HEK293T (cell line): ENCODE results near the gene GABRA4.
A peak's percentile ranks its signal among the peaks of the same experiment; 100 is the strongest.

Experiments used
- CTCF ChIA-PET: fragments of 350-600 bp; formaldehyde crosslinking; extraction: SDS; loops from one replicate; lab custom pipeline; 2021; ENCODE audit warnings: antibody characterized with exemption, inconsistent platforms; lab: Yijun Ruan, JAX
- POLR2A ChIA-PET: fragments of 350-600 bp; formaldehyde crosslinking; extraction: SDS; loops from one replicate; lab custom pipeline; 2020; ENCODE audit warnings: antibody characterized with exemption, inconsistent platforms; lab: Yijun Ruan, JAX
- DNase-seq: peaks from one replicate; pipeline ENCODE4 v3.0.0; 2012; ENCODE audit warnings: mixed read lengths; ENCODE audit errors: extremely low spot score
- ARNT ChIP-seq: fragments of 450-650 bp; IDR thresholded peaks from 2 replicates; pipeline ENCODE4 v1.6.1; 2017; ENCODE audit warnings: mild to moderate bottlenecking
- BHLHE40 ChIP-seq: fragments of 450-650 bp; IDR thresholded peaks from 2 replicates; pipeline ENCODE4 v1.6.1; 2016; ENCODE audit warnings: mild to moderate bottlenecking, moderate library complexity, borderline replicate concordance
- CTBP1 ChIP-seq: fragments of 450-650 bp; IDR thresholded peaks from 2 replicates; pipeline ENCODE4 v1.6.1; 2016; ENCODE audit warnings: borderline replicate concordance
- ELF4 ChIP-seq: fragments of 450-650 bp; IDR thresholded peaks from 2 replicates; pipeline ENCODE4 v1.6.1; 2017; ENCODE audit warnings: antibody characterized with exemption
- FOXA1 ChIP-seq: fragments of 450-650 bp; IDR thresholded peaks from 2 replicates; pipeline ENCODE4 v1.6.1; 2016; ENCODE audit warnings: mild to moderate bottlenecking
- FOXK2 ChIP-seq: fragments of 450-650 bp; IDR thresholded peaks from 2 replicates; pipeline ENCODE4 v1.6.1; 2016; ENCODE audit warnings: mild to moderate bottlenecking
- FOXM1 ChIP-seq: fragments of 450-650 bp; IDR thresholded peaks from 2 replicates; pipeline ENCODE4 v1.6.1; 2017; ENCODE audit warnings: mild to moderate bottlenecking, borderline replicate concordance
- HDGF ChIP-seq: fragments of 450-650 bp; IDR thresholded peaks from 2 replicates; pipeline ENCODE4 v1.6.1; 2017; ENCODE audit warnings: antibody characterized with exemption, borderline replicate concordance
- L3MBTL2 ChIP-seq: fragments of 450-650 bp; conservative IDR thresholded peaks from 2 replicates; pipeline ENCODE4 v1.6.1; 2016; ENCODE audit warnings: mild to moderate bottlenecking
- LEF1 ChIP-seq: fragments of 450-650 bp; IDR thresholded peaks from 2 replicates; pipeline ENCODE4 v1.6.1; 2017; ENCODE audit warnings: mild to moderate bottlenecking, borderline replicate concordance
- NFRKB ChIP-seq: fragments of 450-650 bp; IDR thresholded peaks from 2 replicates; pipeline ENCODE4 v1.6.1; 2016; ENCODE audit warnings: mild to moderate bottlenecking, moderate library complexity
- PKNOX1 ChIP-seq: fragments of 450-650 bp; IDR thresholded peaks from 2 replicates; pipeline ENCODE4 v1.6.1; 2016
- SP1 ChIP-seq: fragments of 450-650 bp; IDR thresholded peaks from 2 replicates; pipeline ENCODE4 v1.6.1; 2017
- SUZ12 ChIP-seq: fragments of 450-650 bp; IDR thresholded peaks from 2 replicates; pipeline ENCODE4 v1.6.1; 2016; ENCODE audit warnings: mild to moderate bottlenecking
- TARDBP ChIP-seq: fragments of 450-650 bp; IDR thresholded peaks from 2 replicates; pipeline ENCODE4 v1.6.1; 2016
- ZNF384 ChIP-seq: fragments of 450-650 bp; IDR thresholded peaks from 2 replicates; pipeline ENCODE4 v1.6.1; 2016

Gene GABRA4

GRCh38 chr4:46993075-46994006 lies at the start of gene GABRA4:
TSS of gene GABRA4 (minus strand) at chr4:46993581. CDS start at chr4:46993424, 157 bp downstream.
- ChIA-PET CTCF (no interaction called here), POLR2A (no interaction called here)
- no peak for TF ChIP-seq L3MBTL2
- no peak for TF ChIP-seq FOXM1
- TF ChIP-seq TARDBP: no peak
- TF ChIP-seq LEF1: no peak
- TF ChIP-seq ELF4: no peak
- no peak for DNase-seq

DNA sequence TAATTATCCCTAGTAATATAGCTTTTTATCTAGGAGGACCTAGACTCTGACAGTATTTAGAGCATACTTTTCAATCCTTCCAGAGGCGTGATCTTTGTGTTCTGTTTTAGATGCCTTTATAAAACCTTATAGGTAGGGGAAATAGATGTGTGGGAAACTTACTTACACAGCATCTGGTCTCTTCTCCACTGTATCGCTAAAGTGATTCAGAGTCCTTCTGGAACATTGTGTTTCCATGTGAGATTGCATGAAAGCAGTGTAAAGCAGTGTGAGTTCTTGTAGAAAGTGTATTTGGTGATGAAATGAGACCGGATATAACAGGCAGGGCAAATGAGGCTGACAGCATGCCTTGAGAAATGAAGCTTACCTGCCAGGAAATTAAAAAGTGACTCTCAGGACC lies 47.4 kb upstream of the GABRA4 start:
- no peak for DNase-seq
- TF ChIP-seq HDGF (no peak), FOXM1 (no peak), TARDBP (no peak), NFRKB (no peak), SUZ12 (no peak), ZNF384 (no peak), CTBP1 (no peak), FOXA1 (no peak), PKNOX1 (no peak), FOXK2 (no peak), ARNT (no peak), BHLHE40 (no peak), LEF1 (no peak), ELF4 (no peak), SP1 (no peak), L3MBTL2 (no peak)
- ChIA-PET POLR2A (no interaction called here), CTCF (interaction anchor here (1.2 kb wide), 1 partner anchor 8 kb away, joined by 3 read pairs; no protein-coding TSS in a partner anchor)

DNA sequence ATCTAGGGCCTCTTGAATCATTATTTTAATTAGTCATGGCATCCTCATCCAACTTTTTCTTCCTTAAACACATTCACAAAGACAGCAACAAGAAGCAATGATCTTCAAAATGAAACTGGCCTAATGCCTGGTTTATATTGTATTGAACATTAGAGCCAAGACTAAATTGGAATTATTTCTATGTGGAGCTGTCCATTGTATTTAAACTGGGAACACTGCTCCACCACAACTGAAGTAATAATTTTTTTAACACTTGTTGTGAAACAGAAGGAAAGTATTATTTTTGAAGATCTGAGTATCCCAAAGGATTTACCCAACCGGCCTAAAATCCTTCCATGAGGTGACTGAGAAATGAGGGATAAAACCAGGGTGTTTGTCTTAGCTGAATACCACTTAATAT lies 44.9 kb upstream of the GABRA4 start:
- POLR2A ChIA-PET: no interaction called here
- no peak for DNase-seq
- CTCF ChIA-PET: no interaction called here
- no peak for TF ChIP-seq ELF4
- no peak for TF ChIP-seq NFRKB
- no peak for TF ChIP-seq TARDBP
- TF ChIP-seq ARNT: no peak
- TF ChIP-seq SUZ12: no peak
- TF ChIP-seq L3MBTL2: no peak
- TF ChIP-seq BHLHE40: no peak
- no peak for TF ChIP-seq FOXK2
- no peak for TF ChIP-seq ZNF384
- TF ChIP-seq FOXA1: no peak

GRCh38 chr4:47032405-47033106 lies 39.2 kb upstream of the GABRA4 start:
- TF ChIP-seq L3MBTL2 (peak; percentile 42; the same call in 1 of the 2 replicates), FOXK2 (no peak)
- peak; percentile 64 for DNase-seq
- ChIA-PET POLR2A (interaction anchor here (0.7 to 1.2 kb wide), 2 partner anchors 29 to 35 kb away, joined by 3 read pairs; no protein-coding TSS in a partner anchor), CTCF (interaction anchor here (0.6 to 1.5 kb wide), 4 partner anchors 9 to 101 kb away, joined by 3 to 5 read pairs (median 3); no protein-coding TSS in a partner anchor)

DNA sequence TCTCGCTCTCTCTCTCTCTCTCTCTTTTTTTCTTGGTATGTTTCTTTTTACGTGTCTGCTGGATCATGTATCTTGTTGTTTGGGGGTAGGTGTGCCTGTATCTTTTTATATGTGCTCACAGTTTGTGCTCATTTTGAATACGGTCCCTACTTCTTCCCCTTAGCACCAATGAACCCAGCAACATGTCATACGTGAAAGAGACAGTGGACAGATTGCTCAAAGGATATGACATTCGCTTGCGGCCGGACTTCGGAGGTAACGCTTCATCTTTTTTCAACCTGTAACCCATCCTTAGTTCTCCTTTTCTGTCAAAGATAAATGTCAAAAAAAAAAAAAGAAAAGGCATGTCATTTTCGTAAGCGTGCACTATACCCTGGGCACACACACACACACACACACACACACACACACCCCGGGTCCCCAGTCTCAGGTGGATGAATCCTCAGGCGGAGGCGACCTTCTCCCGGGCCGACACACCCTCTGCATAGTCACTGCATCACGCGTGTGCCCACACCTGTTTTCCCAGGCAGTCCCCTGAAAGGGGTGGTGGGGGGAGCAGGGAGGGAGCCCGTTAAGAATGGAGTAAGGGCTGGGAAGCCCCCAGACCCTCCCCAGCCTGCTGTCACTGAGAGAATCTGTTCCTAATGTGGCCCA lies 38.5 kb upstream of the GABRA4 start:
- ChIA-PET POLR2A (no interaction called here), CTCF (interaction anchor here (0.7 to 1.5 kb wide), 3 partner anchors 10 to 100 kb away, joined by 3 to 5 read pairs (median 3); no protein-coding TSS in a partner anchor)
- no peak for DNase-seq
- TF ChIP-seq FOXA1: no peak

DNA sequence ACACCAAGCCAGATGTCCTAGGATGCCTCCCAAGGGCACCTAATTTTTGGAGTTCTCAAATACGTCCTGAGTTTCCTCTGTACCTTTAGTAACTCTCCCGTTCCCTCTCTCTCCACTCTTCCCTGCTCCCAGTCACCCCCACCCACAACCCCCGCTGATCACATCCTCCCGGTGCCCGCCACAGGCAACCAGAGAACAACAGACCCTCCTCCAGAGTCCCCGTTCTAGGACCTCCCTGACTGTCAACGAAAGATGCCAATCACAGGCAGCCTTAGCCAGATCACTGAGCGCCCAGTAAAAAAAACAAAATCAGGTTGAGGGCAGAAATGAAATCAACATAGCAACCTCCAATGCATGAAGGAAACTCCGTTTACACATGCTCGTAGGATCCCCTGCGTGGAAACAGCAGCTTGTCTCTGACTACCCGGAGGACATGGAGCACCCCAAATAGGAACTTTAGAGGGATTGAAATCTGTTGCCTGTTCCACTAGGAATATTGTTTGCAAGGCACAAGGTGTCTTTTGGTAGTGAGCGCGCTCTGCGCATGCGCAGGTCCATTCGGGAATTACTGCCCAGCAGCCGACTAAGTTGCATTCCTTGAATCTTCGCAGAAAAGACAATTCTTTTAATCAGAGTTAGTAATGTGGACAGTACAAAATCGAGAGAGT lies 37.8 kb upstream of the GABRA4 start, which contains the start of gene GABRB1:
Gene GABRB1 (plus strand): TSS at position 557 of the 668 bp plus-strand sequence.
- TF ChIP-seq FOXM1 (no peak), FOXA1 (no peak), L3MBTL2 (no peak), ELF4 (no peak), ARNT (no peak), CTBP1 (no peak), NFRKB (no peak), HDGF (no peak), PKNOX1 (no peak)
- ChIA-PET POLR2A (no interaction called here), CTCF (no interaction called here)
- peak; percentile 7 for DNase-seq
